ENCODE data around the gene ZNF778. TPM values are rescaled to one million over a fixed set of nuclear protein-coding genes. Genes with fewer than 3 reads are reported as not detected.
A peak's percentile ranks its signal among the peaks of the same experiment; 100 is the strongest.

Gene ZNF778
- total RNA-seq, 2 experiments from 2014 or later: 8.3 to 9.2 TPM

DNA sequence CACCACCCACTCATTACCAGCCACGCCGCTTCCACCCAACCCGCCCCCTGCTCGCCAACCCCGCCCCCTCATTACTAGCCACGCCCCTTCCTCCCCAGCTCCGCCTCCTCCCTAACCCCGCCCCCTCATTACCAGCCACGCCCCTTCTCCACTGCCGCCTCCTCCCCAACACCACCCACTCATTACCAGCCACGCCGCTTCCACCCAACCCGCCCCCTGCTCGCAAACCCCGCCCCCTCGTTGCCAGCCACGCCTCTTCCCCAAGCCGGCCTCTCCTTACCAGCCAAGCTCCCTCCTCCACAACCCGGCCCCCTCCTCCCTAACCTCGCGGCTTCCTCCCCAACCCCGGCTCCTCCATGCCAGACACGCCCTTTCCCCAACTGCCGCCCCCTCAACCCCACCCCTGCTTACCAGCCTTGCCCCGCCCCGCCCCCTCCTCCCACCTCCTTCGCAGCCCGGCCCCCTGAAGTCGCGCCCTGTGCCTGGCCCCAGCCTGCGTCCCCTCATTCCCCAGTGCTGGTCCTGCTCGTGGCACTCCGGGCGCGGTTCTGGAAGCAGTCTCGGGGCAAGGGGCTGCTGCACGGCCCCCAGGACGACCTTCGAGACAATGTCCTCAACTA, 24.4 kb upstream of the ZNF778 start:
- no peaks in the 10 kb centered on the region for H3K27me3 Mint-ChIP-seq
- POLR2A ChIA-PET: interaction anchor here (0.6 kb wide), 1 partner anchor 554 kb away, joined by 3 read pairs; no protein-coding TSS in a partner anchor

DNA sequence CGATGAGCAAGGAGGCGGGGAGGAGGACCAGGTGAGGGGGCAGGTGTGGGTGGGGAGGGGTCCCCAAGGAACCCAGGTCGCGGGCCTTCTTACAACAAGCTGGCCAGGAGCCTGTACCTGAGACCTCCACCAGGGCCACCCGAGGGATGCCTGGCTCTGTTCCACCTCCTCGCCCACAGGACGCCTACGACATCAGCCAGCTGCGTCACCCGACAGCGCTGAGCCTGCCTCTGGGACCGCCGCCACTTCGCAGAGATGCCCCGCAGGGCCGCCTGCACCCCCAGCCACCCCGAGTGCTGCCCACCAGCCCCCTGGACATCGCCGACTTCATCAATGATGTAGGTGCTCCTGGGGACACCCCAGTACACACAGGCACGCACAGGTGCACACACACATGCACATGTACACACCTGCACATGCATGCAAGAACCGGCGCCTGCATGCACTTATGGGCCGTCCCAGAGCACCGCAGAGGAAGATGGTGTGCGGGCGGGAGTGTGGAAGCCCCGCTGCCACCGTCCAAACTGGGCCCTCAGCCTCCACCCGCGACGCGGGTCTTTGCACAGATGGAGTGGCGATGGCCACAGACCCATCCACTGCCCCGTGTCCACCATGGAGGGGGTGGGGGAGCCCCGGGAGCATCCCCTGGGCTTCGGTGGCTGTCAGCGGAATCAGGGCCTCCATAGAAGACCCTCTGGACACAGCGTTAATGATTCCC, 23.8 kb upstream of the ZNF778 start:
- POLR2A ChIA-PET: no interaction called here
- CTCF ChIA-PET: no interaction called here
- no peaks in the 10 kb centered on the region for H3K36me3 Mint-ChIP-seq (ENCODE audit: low read depth)
- no peak overlapping the region for H3K27ac Mint-ChIP-seq
- H3K27me3 Mint-ChIP-seq: no peaks in the 10 kb centered on the region
- no peaks in the 10 kb centered on the region for H3K4me1 Mint-ChIP-seq
- H3K4me3 Mint-ChIP-seq: no peak overlapping the region
- no peak for DNase-seq
- H3K9me3 Mint-ChIP-seq: no peaks in the 10 kb centered on the region

More for the DNA sequence above, 24.4 kb upstream of the ZNF778 start:
- H3K36me3 Mint-ChIP-seq (ENCODE audit: low read depth): no peaks in the 10 kb centered on the region
- CTCF ChIA-PET: interaction anchor here (0.8 to 0.9 kb wide), 2 partner anchors 13 to 23 kb away, joined by 4 read pairs; no protein-coding TSS in a partner anchor
- no peaks in the 10 kb centered on the region for H3K9me3 Mint-ChIP-seq
- DNase-seq: peak; percentile 45
- H3K27ac Mint-ChIP-seq: no peak overlapping the region
- H3K4me1 Mint-ChIP-seq: no peaks in the 10 kb centered on the region
- H3K4me3 Mint-ChIP-seq: no peak overlapping the region

DNA sequence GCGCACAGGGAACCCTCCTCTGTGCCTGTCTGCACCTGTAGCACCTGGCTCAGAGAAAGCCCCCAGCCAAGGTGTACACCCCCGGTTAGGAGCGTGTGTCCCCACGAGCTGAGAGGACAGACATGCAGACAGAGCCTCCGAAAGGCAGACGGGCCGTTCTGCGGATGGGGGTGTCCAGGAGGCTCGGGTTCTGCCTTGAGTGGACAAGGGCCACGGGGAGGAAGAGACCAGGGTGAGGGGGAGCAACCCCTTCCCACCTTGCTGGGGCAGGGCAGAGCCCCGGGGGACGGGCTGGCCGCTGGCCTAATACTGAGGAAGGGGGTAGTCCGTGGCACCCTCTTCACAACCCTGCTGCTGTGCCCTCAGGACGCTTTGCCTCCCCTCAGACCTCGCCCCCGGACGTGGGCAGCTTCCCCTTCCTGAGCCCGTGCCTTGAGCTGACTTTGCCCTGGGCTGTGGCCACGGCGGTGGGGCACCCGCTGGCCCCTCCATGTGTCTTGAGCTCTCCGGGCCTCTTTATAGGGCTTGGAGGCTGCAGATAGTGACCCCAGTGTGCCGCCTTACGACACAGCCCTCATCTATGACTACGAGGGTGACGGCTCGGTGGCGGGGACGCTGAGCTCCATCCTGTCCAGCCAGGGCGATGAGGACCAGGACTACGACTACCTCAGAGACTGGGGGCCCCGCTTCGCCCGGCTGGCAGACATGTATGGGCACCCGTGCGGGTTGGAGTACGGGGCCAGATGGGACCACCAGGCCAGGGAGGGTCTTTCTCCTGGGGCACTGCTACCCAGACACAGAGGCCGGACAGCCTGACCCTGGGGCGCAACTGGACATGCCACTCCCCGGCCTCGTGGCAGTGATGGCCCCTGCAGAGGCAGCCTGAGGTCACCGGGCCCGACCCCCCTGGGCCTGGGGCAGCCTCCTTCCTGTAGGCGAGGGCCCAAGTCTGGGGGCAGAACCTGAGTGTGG, 22.9 kb upstream of the ZNF778 start:
- DNase-seq: peak; percentile 5
- POLR2A ChIA-PET: no interaction called here
- no peaks in the 10 kb centered on the region for H3K36me3 Mint-ChIP-seq (ENCODE audit: low read depth)
- no peaks in the 10 kb centered on the region for H3K27me3 Mint-ChIP-seq
- CTCF ChIA-PET: no interaction called here
- no peak overlapping the region for H3K4me3 Mint-ChIP-seq
- no peaks in the 10 kb centered on the region for H3K9me3 Mint-ChIP-seq
- H3K4me1 Mint-ChIP-seq: no peaks in the 10 kb centered on the region
- no peak overlapping the region for H3K27ac Mint-ChIP-seq

DNA sequence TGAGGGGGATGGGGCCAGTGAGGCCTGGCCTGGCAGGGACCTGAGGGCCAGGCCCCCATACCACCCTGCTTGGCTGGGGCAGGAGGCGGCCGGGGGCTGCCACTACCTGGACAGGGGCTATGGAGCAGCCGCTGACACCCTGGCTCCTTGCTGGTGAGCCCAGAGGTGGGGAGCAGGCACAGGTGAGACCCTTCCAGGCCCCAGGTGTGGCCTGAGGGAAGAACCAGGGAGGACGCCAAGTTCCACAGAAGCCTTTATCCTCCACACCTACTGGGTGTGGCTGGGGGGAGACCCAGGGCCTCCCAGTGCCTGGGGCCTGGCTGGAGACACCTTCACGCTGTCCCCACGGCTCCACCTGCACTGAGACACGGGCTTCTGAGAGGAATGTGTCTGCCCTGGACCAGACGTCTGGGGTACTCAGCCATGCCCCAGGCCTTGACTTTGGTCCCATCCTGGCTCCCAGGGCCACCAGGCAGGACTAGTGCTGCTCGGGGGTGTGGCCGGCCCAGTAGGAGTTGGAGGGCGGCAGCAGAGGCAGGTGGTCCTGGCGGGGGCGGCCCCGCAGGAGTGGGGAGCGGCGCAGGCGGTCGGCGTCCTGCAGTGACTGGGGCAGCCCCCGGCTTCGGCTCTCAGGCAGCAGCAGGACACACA, 21.9 kb upstream of the ZNF778 start:
- H3K9me3 Mint-ChIP-seq: no peaks in the 10 kb centered on the region
- CTCF ChIA-PET: no interaction called here
- H3K27me3 Mint-ChIP-seq: peaks cover 10% of the 10 kb centered on the region
- POLR2A ChIA-PET: no interaction called here
- DNase-seq: no peak
- no peak overlapping the region for H3K27ac Mint-ChIP-seq
- no peak overlapping the region for H3K4me3 Mint-ChIP-seq
- H3K4me1 Mint-ChIP-seq: peaks cover 5% of the 10 kb centered on the region
- no peaks in the 10 kb centered on the region for H3K36me3 Mint-ChIP-seq (ENCODE audit: low read depth)

DNA sequence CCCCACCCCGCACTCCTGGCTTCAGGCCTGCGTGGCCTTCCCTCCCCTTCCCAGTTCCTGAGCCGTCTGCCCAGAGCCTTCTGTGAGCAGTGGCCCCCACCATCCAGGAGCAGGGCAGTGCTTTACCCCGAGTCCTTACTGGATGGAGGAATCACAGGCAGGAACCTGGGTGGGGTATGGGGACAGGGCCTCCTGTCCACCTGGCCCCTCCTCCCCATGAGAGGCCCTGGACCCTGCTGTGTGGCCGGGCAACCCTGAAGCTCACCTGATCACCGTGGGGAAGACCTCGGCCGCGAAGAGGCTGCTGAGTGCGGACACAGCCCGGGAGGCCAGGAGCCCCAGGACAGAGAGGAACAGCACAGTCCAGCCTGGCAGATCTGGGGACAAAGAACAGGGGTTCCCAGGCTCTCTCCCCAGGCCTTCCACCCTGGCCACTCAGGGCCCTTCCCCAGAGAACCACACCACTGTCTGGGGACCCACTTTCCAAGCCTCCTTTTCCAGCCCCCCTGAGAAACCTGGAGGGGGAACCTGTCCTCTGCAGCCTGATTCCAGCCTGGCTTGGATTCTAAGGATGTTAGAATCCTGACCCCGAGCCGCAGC, 20.4 kb upstream of the ZNF778 start:
- no peak overlapping the region for H3K4me3 Mint-ChIP-seq
- ChIA-PET POLR2A (no interaction called here), CTCF (interaction anchor here (1.4 kb wide), 1 partner anchor 19 kb away, joined by 3 read pairs; no protein-coding TSS in a partner anchor)
- DNase-seq: no peak
- peaks cover 13% of the 10 kb centered on the region for H3K27me3 Mint-ChIP-seq
- H3K9me3 Mint-ChIP-seq: no peaks in the 10 kb centered on the region
- H3K36me3 Mint-ChIP-seq (ENCODE audit: low read depth): no peaks in the 10 kb centered on the region
- peaks cover 7% of the 10 kb centered on the region for H3K4me1 Mint-ChIP-seq
- H3K27ac Mint-ChIP-seq: no peak overlapping the region

DNA sequence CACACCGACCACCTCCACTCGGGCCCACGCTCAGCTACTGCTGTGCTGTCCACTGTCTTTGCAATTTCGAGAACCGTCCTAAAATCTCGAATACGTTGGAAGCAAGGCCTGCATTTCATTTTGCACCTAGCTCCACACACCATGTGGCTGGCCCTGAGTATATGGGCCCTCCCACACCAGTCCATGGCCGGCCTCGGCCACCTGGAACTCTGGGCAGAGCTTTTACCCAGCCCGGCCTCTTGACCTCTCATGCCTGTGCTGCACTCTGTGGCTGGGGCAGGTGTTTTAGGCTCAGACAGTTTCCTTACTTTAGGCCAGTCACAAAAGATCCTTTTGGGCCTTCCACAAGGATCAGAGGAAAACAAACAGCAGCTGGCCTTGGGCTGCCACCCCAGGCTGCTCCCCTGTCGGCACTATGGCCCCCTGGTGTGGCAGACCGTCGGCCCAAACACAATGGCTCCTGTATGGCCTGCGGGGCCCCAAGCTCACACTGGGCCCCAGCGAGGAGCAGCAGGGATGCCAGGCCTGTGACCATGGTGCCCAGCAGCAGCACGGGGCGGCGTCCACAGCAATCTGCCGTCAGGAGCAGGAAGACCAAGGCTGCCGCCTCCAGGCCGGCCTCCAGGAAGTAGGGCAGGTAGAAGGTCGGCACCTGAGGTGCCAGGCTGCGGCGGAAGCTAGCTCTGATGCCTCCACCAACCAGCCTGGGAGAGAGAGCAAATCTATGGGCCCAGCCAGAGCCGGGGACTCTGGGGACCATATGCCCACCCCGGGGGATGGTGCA, 19.7 kb upstream of the ZNF778 start:
- H3K27ac Mint-ChIP-seq: no peak overlapping the region
- ChIA-PET CTCF (interaction anchor here (0.6 to 1.4 kb wide), 2 partner anchors 18 to 254 kb away, joined by 3 read pairs; no protein-coding TSS in a partner anchor), POLR2A (no interaction called here)
- H3K27me3 Mint-ChIP-seq: peaks cover 18% of the 10 kb centered on the region
- no peaks in the 10 kb centered on the region for H3K36me3 Mint-ChIP-seq (ENCODE audit: low read depth)
- no peak overlapping the region for H3K4me3 Mint-ChIP-seq
- peaks cover 12% of the 10 kb centered on the region for H3K4me1 Mint-ChIP-seq
- no peak for DNase-seq
- no peaks in the 10 kb centered on the region for H3K9me3 Mint-ChIP-seq

DNA sequence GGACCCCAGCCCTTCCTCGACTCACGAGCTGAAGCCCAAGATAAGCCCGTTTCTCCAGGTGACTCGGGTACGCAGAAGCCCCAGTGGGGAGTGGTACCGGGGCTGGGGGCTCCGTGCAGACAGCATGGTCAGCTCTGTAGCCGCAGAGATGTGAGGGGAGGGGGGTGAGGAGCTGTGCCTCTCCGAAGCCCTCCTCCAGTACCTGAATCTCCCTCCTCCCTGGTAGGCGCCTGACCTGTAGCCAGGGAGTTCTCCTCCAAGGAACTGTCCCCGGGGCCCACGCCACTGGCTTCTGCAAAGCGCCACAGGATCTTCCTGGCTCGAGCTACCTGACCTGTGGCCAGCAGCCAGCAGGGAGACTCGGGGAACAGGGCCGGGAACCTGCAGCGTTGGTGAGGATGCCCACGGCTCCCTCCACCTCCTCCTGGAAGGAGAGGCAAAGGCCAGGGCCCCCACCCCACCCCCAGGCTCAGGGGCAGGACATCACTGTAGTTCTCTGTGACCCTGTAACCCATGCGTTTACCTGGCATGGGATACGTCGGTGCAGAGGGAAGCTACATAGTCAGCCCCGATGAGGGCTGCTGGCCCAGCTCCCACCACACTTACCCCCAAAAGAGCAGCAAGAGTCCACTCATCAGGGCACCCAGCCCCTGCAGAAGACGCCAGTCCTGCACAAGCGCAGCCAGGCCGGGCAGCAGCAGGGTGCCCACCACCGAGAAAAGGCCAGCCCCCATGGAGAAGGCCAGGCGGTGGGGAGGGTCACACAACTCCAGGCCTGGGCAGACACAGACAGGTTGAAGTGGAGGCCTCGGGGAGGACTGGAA, 18.9 kb upstream of the ZNF778 start:
- Mint-ChIP-seq H3K27ac (no peak overlapping the region), H3K4me3 (no peak overlapping the region), H3K4me1 (peaks cover 14% of the 10 kb centered on the region), H3K9me3 (no peaks in the 10 kb centered on the region), H3K27me3 (peaks cover 26% of the 10 kb centered on the region), H3K36me3 (ENCODE audit: low read depth) (peaks cover 3% of the 10 kb centered on the region)
- ChIA-PET CTCF (no interaction called here), POLR2A (no interaction called here)
- DNase-seq: no peak

DNA sequence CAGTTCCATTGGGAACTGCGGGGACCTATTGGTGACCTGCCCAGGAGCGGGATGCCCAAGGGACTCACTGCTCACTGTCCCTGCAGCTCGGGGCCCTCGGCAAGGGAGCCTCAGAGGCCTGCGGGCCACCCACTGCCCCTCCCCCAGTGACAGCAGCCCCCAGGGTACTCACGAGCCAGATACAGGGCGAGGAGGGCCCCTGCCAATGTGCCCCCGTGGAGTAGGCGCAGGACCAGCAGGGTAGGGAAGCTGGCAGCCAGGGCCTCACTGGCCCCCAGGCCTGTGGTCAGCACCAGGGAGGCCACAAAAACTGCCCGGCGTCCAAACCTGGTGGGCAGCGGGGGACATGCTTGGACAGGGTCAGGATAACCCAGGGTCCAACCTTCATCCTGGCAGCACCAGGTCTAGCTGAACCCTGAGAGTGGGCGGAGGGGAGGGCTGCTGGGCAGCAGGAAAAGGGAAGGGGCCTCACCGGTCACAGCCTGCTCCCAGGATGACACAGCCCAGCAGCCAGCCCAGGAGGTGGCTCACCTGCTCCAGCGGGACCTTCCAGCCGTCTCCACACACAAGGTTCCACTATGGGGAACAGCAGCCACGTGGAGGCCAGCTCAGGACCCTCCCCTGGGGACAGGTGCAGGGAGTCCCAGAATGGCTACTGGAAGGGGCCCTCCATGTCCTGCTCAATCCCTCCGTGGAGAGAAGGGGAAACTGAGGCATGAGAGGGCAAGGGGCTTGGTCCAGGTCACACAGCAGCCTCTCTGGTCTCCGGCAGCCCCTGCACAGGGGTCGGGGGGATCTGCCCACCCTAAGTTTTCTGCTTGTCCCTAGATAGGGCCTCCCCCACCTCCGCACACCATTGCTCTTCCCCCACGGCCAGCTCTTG, 18.0 kb upstream of the ZNF778 start:
- Mint-ChIP-seq H3K36me3 (ENCODE audit: low read depth) (peaks cover 3% of the 10 kb centered on the region), H3K4me1 (peaks cover 14% of the 10 kb centered on the region), H3K27ac (no peak overlapping the region), H3K27me3 (peaks cover 33% of the 10 kb centered on the region), H3K9me3 (no peaks in the 10 kb centered on the region), H3K4me3 (peak overlapping the region; percentile 38)
- DNase-seq: no peak
- CTCF ChIA-PET: interaction anchor here (0.6 kb wide), 1 partner anchor 256 kb away, joined by 4 read pairs; no protein-coding TSS in a partner anchor
- POLR2A ChIA-PET: no interaction called here

DNA sequence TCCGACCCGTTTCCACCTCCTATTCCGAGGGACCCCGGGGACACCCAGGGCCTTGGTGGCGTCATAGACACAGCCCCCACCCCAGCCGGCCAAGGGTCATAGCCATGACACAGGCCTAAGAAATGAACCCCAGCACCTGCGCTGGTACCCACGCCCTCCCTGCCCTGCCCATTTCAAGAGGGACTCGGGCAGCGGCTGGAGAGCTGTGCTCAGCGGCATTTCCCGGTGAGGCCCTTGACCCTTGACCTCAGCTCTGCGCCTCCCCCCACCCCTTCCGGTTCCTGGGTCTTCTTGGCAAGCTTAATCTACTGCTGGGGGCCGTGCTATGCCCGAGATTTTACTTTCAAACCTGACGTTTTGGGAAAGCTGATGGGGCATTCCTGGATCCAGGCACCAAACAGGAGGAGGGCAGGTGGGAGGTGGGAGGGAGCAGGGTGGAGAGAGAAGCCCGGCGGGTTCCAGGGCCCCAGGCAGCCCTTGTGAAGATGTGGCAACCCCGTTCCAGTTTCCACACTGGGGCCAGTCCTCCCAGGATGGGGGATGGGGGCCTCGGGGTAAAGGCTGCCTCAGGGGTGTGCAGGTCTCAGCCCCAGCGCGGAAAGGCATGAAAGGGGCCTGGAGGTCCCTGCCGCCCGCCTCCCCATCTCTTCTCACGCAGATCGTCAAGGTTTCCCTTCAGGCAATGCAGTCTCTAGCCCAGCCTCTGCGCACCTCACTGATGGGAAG, 17.2 kb upstream of the ZNF778 start, which contains the start of gene SLC22A31:
Gene SLC22A31, minus strand, starts transcription at position 414 of the 726 bp plus-strand sequence. Its CDS starts 36 bp downstream, at position 378.
- peaks cover 3% of the 10 kb centered on the region for H3K36me3 Mint-ChIP-seq (ENCODE audit: low read depth)
- no peak for DNase-seq
- no peaks in the 10 kb centered on the region for H3K9me3 Mint-ChIP-seq
- peaks cover 38% of the 10 kb centered on the region for H3K27me3 Mint-ChIP-seq
- ChIA-PET CTCF (no interaction called here), POLR2A (no interaction called here)
- peaks cover 14% of the 10 kb centered on the region for H3K4me1 Mint-ChIP-seq
- peak within 1 kb of the TSS; percentile 38 for H3K4me3 Mint-ChIP-seq
- no peak within 1 kb of the TSS for H3K27ac Mint-ChIP-seq

DNA sequence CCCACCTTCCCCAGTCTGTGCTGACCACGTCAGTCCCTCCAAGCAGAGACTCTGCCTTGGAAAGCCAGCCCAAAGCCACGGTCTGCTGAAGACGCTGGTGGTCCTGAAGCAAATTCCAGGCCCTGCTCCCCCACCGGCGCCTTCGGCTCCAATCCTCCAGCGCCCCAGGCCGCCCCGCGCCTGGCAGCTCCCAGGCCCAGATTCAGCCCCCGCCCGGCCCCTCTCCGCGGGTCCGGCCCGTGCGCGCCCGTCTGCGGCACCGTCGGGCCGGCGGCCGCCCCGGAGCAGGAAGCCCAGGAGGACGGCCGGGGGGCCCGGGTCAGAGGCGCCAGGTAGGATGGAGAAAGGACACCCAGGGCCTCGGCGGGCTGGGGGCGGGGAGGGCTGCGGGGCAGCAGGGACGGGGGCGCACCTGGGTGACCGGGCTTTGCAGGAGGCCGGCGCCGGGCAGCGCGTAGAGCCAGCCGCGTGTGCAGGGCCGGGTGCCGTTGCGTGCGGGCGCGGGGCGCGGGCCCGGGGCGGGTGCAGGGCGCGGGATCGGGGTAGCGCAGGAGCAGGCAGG, 16.6 kb upstream of the ZNF778 start:
- no peak for DNase-seq
- H3K36me3 Mint-ChIP-seq (ENCODE audit: low read depth): peaks cover 3% of the 10 kb centered on the region
- peak overlapping the region; percentile 38 for H3K4me3 Mint-ChIP-seq
- no peaks in the 10 kb centered on the region for H3K9me3 Mint-ChIP-seq
- POLR2A ChIA-PET: no interaction called here
- peaks cover 14% of the 10 kb centered on the region for H3K4me1 Mint-ChIP-seq
- CTCF ChIA-PET: no interaction called here
- H3K27ac Mint-ChIP-seq: no peak overlapping the region
- peaks cover 38% of the 10 kb centered on the region for H3K27me3 Mint-ChIP-seq

All from activated CD4-positive, alpha-beta T cell treated with anti-CD3 and anti-CD28 coated beads, Interleukin-2, amount 10 ng/mL, durations not matched to agents 7 days and 5 days (primary cell).